H1 (cell line): Measurements from ENCODE around the gene ZNF576. TPM values are rescaled to one million over a fixed set of nuclear protein-coding genes. Genes with fewer than 3 reads are reported as not detected.

ENCODE experiments used
- CHD7 ChIP-seq: fragments of 300-600 bp; sonication (generic); IDR thresholded peaks from 2 replicates; pipeline ENCODE4 v1.7.1; 2012; ENCODE audit warnings: low read length, moderate library complexity, mild to moderate bottlenecking, inconsistent platforms; ENCODE audit not compliant: insufficient replicate concordance
- JUND ChIP-seq: IDR thresholded peaks from 2 replicates; pipeline ENCODE4 v1.6.1; 2011; ENCODE audit warnings: mild to moderate bottlenecking, improper control_type of control experiment, low read length
- POLR2A ChIP-seq, 2 experiments: IDR thresholded peaks; 1 replicate in 1 of 2; 2 replicates in 1 of 2; pipeline ENCODE4 v1.6.1; 2011; ENCODE audit warnings: low read depth in 2 of 2, low read length in 2 of 2, mild to moderate bottlenecking in 2 of 2; ENCODE audit errors: control extremely low read depth in 1 of 2
- RAD21 ChIP-seq, 2 experiments: IDR thresholded peaks in 1 of 2; conservative IDR thresholded peaks in 1 of 2; 2 replicates each; pipeline ENCODE4 v1.6.1; 2011; ENCODE audit warnings: low read depth in 2 of 2, low read length in 2 of 2, improper control_type of control experiment in 1 of 2, inconsistent platforms in 1 of 2, mild to moderate bottlenecking in 1 of 2, moderate library complexity in 1 of 2
- RNF2 ChIP-seq: fragments of 200-900, 300-1000 bp; sonication (generic); IDR thresholded peaks from 2 replicates; pipeline ENCODE4 v1.7.1; 2016; ENCODE audit warnings: borderline replicate concordance, low read depth, mild to moderate bottlenecking, antibody characterized with exemption, low read length; ENCODE audit not compliant: poor library complexity, severe bottlenecking; ENCODE audit errors: missing control alignments
- TAF7 ChIP-seq: optimal IDR thresholded peaks from 2 replicates; pipeline ENCODE3; 2011; ENCODE audit warnings: low read depth, mild to moderate bottlenecking, inconsistent platforms, low read length, moderate library complexity, borderline replicate concordance
- polyA plus RNA-seq, 7 experiments: library from polyadenylated mRNA; depleted of rRNA in 3 of 7; stranded (reverse) in 5 of 7; unstranded in 2 of 7; fragments of >200 nt in 5 of 7; fragments of 200-250 nt in 2 of 7; gene quantifications; 1 replicate in 5 of 7; 2 replicates in 1 of 7; 4 replicates in 1 of 7; pipeline versions ENCODE4 v1.2.1 to v1.2.3, GENCODE V29; 2011 to 2013; ENCODE audit warnings: missing spikeins in 2 of 7, mixed read lengths in 2 of 7
- total RNA-seq: library from RNA; stranded (reverse); fragmentation: NEBNext Ultra II Directional; extraction: Animal tissue kit (Norgen Biotek cat#: 25700); gene quantifications from 2 replicates; pipeline ENCODE4 v1.2.1, GENCODE V29; 2021
- TF ChIP-seq, protein P1 (sequence below): IDR thresholded peaks from 2 replicates; pipeline ENCODE4 v1.6.1; 2012; ENCODE audit warnings: inconsistent platforms

ZNF576 gene
- total and polyA plus RNA-seq, 2 of the 8 experiments (the other 6 are each of a cell fraction or from before 2014, with no cell fraction given): 13.6 to 32.4 TPM

DNA sequence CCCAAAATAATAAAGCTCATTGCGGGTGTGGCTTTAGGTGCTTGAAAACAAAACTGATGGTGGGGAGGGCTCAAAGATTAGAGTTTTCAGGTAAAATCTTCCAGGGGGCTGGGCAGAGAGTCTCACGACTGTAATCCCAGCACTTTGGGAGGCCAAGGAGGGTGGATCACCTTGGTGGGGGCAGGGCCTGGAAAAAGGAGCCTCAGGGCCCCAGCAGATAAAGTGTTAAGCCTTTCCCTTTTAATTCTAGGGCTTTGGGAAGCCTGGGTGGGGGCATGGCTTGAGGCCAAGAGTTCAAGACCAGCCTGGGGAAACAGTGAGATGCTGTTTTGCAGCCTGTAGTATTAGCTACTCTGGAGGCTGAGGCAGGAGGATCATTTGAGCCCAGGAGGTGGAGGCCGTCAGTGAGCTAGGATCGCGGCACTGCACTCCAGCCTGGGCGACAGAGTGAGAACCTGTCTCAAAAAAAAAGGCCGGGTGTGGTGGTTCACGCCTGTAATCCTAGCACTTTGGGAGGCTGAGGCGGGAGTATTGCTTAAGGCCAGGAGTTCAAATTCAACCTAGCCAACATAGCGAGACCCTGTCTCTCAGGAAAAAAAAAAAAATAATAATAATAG is 2.2 kb upstream of the ZNF576 start (continued):
- TF ChIP-seq CHD7 (no peak), POLR2A (IDR thresholded peaks at IDR 0.05; ENCODE audit: control extremely low read depth in 1 of 2, low read depth in 2 of 2, low read length in 2 of 2) (no peak), TAF7 (no peak), RNF2 (no peak), JUND (no peak), RAD21 (IDR thresholded peaks at IDR 0.05 in 1 of 2, conservative IDR thresholded peaks at IDR 0.05 in 1 of 2; ENCODE audit: low read depth in 2 of 2, low read length in 2 of 2) (no peak)
- TF ChIP-seq, protein P1, sequence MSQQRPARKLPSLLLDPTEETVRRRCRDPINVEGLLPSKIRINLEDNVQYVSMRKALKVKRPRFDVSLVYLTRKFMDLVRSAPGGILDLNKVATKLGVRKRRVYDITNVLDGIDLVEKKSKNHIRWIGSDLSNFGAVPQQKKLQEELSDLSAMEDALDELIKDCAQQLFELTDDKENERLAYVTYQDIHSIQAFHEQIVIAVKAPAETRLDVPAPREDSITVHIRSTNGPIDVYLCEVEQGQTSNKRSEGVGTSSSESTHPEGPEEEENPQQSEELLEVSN: no peak
